H1 (cell line): ENCODE results near the gene TCF7L1.

Source experiments
- BACH1 ChIP-seq: IDR thresholded peaks from 2 replicates; pipeline ENCODE4 v1.6.1; 2012; ENCODE audit warnings: low read length, improper control_type of control experiment
- CTCF ChIP-seq, 3 experiments: IDR thresholded peaks; 1 replicate in 2 of 3; 2 replicates in 1 of 3; pipeline versions ENCODE4 v1.5.1 to v1.6.1; 2011; ENCODE audit warnings: low read length in 3 of 3, mild to moderate bottlenecking in 3 of 3, inconsistent platforms in 2 of 3, low read depth in 1 of 3, moderate library complexity in 1 of 3; ENCODE audit not compliant: insufficient read depth in 1 of 3; ENCODE audit errors: control extremely low read depth in 1 of 3
- EP300 ChIP-seq, 2 experiments: IDR thresholded peaks; 1 replicate in 1 of 2; 2 replicates in 1 of 2; pipeline ENCODE4 v1.6.1; 2011 to 2012; ENCODE audit warnings: low read depth in 2 of 2, low read length in 2 of 2, mild to moderate bottlenecking in 2 of 2, borderline replicate concordance in 1 of 2, inconsistent platforms in 1 of 2, moderate library complexity in 1 of 2
- GABPA ChIP-seq: IDR thresholded peaks from 2 replicates; pipeline ENCODE4 v1.6.1; 2011; ENCODE audit warnings: mild to moderate bottlenecking, low read length, moderate library complexity, borderline replicate concordance; ENCODE audit not compliant: insufficient read depth
- JUND ChIP-seq: IDR thresholded peaks from 2 replicates; pipeline ENCODE4 v1.6.1; 2011; ENCODE audit warnings: mild to moderate bottlenecking, improper control_type of control experiment, low read length
- KDM4A ChIP-seq: IDR thresholded peaks from one replicate; pipeline ENCODE4 v1.7.1; 2012; ENCODE audit warnings: low read depth, mild to moderate bottlenecking, moderate library complexity, low read length, inconsistent platforms; ENCODE audit not compliant: severe bottlenecking
- POLR2A ChIP-seq, 2 experiments: IDR thresholded peaks; 1 replicate in 1 of 2; 2 replicates in 1 of 2; pipeline ENCODE4 v1.6.1; 2011; ENCODE audit warnings: low read depth in 2 of 2, low read length in 2 of 2, mild to moderate bottlenecking in 2 of 2; ENCODE audit errors: control extremely low read depth in 1 of 2
- POLR2AphosphoS5 ChIP-seq: IDR thresholded peaks from 2 replicates; pipeline ENCODE4 v1.6.1; 2011; ENCODE audit warnings: low read depth, low read length
- RNF2 ChIP-seq: fragments of 200-900, 300-1000 bp; sonication (generic); IDR thresholded peaks from 2 replicates; pipeline ENCODE4 v1.7.1; 2016; ENCODE audit warnings: borderline replicate concordance, low read depth, mild to moderate bottlenecking, antibody characterized with exemption, low read length; ENCODE audit not compliant: poor library complexity, severe bottlenecking; ENCODE audit errors: missing control alignments
- SIN3A ChIP-seq, 2 experiments: IDR thresholded peaks in 1 of 2; conservative IDR thresholded peaks in 1 of 2; 2 replicates each; pipeline ENCODE4 v1.6.1; 2011 to 2012; ENCODE audit warnings: low read length in 2 of 2, improper control_type of control experiment in 1 of 2, low read depth in 1 of 2, mild to moderate bottlenecking in 1 of 2
- SRF ChIP-seq: IDR thresholded peaks from 2 replicates; pipeline ENCODE4 v1.6.1; 2011; ENCODE audit warnings: mild to moderate bottlenecking, low read depth, low read length, moderate library complexity
- TAF1 ChIP-seq: IDR thresholded peaks from 2 replicates; pipeline ENCODE4 v1.6.1; 2011; ENCODE audit warnings: mild to moderate bottlenecking, low read depth, low read length
- YY1 ChIP-seq: IDR thresholded peaks from 2 replicates; pipeline ENCODE4 v1.6.1; 2011; ENCODE audit warnings: low read depth, mild to moderate bottlenecking, low read length

DNA sequence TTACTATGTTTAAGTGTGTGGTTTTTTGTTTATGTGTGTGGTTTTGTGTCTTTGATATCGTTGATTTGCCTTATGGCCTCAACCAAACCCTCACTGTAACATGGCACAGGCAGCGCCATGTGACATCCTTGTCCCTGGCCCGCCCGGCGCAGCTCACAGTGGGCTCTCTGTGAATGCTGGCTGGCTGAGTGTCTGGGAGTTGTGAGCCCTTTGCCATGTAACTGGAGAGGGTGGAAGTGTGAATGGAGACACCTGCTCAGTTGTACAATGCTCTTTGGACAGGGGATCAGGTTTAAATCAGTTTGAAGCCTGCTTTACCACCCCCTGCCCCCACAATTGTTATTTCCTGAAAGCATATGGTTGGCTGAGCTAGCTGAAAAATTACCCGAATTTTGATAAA, 41.8 kb downstream of the TCF7L1 start:
- TF ChIP-seq POLR2AphosphoS5 (no peak), TAF1 (no peak), SIN3A (conservative IDR thresholded peaks at IDR 0.05 in 1 of 2, IDR thresholded peaks at IDR 0.05 in 1 of 2; ENCODE audit: low read depth in 1 of 2, low read length in 2 of 2) (no peak), GABPA (no peak), EP300 (IDR thresholded peaks at IDR 0.05; ENCODE audit: borderline replicate concordance in 1 of 2, low read depth in 2 of 2, low read length in 2 of 2) (no peak), BACH1 (no peak), POLR2A (IDR thresholded peaks at IDR 0.05; ENCODE audit: control extremely low read depth in 1 of 2, low read depth in 2 of 2, low read length in 2 of 2) (no peak), CTCF (IDR thresholded peaks at IDR 0.05; ENCODE audit: control extremely low read depth in 1 of 3, insufficient read depth in 1 of 3, low read depth in 1 of 3, low read length in 3 of 3) (no peak), SRF (no peak), YY1 (no peak), KDM4A (no peak), RNF2 (no peak), JUND (no peak)
